ENCODE data around the gene CPNE4. TPM values are rescaled to one million over a fixed set of nuclear protein-coding genes. Genes with fewer than 3 reads are reported as not detected.

The CPNE4 gene
- total and polyA plus RNA-seq, 4 donors, result 0.02 to 1.6 (median 0.29) TPM

DNA sequence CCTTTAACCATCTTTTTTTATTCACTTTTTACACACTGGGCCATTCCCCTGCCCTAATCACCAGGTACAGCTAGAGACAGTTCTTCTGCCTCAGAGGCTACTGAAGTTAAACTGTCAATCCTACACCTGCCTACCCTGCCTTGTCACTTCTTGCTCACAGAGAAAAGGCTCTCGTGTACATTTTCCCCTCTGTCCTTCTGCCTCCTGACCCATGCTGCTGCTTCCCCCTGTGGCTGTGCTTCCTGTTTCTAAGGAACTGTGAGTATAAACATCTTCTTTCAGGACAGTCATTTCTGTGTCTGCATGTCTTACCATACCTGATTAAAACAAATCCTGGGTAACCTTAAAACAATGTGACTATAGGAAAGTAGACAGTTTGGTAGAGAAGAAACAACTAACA lies 295.6 kb downstream of the CPNE4 start:
- Histone ChIP-seq H3K4me3 (no peak overlapping the region), H3K27me3 (ENCODE audit: control insufficient read depth in 3 of 3, insufficient read depth in 3 of 3, low read length in 2 of 3) (no peaks in the 10 kb centered on the region), H3K27ac (ENCODE audit: low read depth in 1 of 2, low read length in 1 of 2) (no peak overlapping the region), H3K36me3 (ENCODE audit: control insufficient read depth in 4 of 4, insufficient read depth in 4 of 4, low read length in 4 of 4) (no peaks in the 10 kb centered on the region), H3K4me1 (ENCODE audit: control insufficient read depth in 5 of 5, insufficient read depth in 5 of 5, low read length in 5 of 5) (peaks cover 0 to 8% (median 0%) of the 10 kb centered on the region in 5 donors), H3K9me3 (ENCODE audit: control insufficient read depth in 4 of 4, insufficient read depth in 3 of 4, low read length in 3 of 4) (peaks cover 0 to 2% (median 0%) of the 10 kb centered on the region in 4 donors), H3K9ac (ENCODE audit: insufficient read depth in 1 of 2, low read length in 2 of 2) (no peak overlapping the region)
- DNase-seq (no peak), ATAC-seq (ENCODE audit: insufficient read depth, low FRiP score) (no peak)
- 23 to 32% methylated on average over 1 of the region's 1 CpG for WGBS, 2 donors
- TF ChIP-seq CTCF (IDR thresholded peaks at IDR 0.05; ENCODE audit: control extremely low read depth, extremely low read depth), result no peak

- Histone ChIP-seq H3K27me3 (ENCODE audit: control insufficient read depth in 3 of 3, insufficient read depth in 3 of 3, low read length in 2 of 3) (no peaks in the 10 kb centered on the region), H3K27ac (ENCODE audit: low read depth in 1 of 2, low read length in 1 of 2) (no peak overlapping the region), H3K36me3 (ENCODE audit: control insufficient read depth in 4 of 4, insufficient read depth in 4 of 4, low read length in 4 of 4) (no peaks in the 10 kb centered on the region), H3K9ac (ENCODE audit: insufficient read depth in 1 of 2, low read length in 2 of 2) (no peak overlapping the region), H3K9me3 (ENCODE audit: control insufficient read depth in 4 of 4, insufficient read depth in 3 of 4, low read length in 3 of 4) (peaks cover 0 to 2% (median 0%) of the 10 kb centered on the region in 4 donors), H3K4me1 (ENCODE audit: control insufficient read depth in 5 of 5, insufficient read depth in 5 of 5, low read length in 5 of 5) (peaks cover 0 to 8% (median 0%) of the 10 kb centered on the region in 5 donors), H3K4me3 (no peak overlapping the region)
- ATAC-seq (ENCODE audit: insufficient read depth, low FRiP score), result no peak
- no peak for TF ChIP-seq CTCF (IDR thresholded peaks at IDR 0.05; ENCODE audit: control extremely low read depth, extremely low read depth)
- 45 to 64% methylated on average over 2 of the region's 2 CpGs for WGBS, 2 donors
- DNase-seq, result peak in 2 of 3 donors; percentile 38 to 71
Observed at GRCh38 chr3:131738095-131738494, 296.7 kb downstream of the CPNE4 start.

DNA sequence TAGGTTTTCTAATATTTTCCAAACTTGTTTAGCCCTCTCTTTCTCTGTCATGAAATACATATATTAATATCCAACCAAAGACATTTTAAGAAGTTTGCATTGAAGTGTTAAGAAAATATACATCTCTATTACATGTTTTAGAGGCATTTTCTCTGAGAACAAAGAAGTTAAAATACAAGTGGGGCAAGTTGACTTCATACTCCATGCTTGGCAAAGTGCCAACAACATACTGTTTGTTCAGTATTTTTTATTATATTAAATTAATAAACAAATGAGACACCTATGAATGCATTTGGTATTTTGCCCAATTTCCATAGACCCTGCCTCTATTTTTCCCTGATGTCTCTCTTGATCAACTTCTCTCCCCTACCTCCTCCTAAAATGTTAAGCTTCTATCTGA lies 299.3 kb downstream of the CPNE4 start:
- Histone ChIP-seq H3K9ac (ENCODE audit: insufficient read depth in 1 of 2, low read length in 2 of 2) (no peak overlapping the region), H3K27me3 (ENCODE audit: control insufficient read depth in 3 of 3, insufficient read depth in 3 of 3, low read length in 2 of 3) (no peaks in the 10 kb centered on the region), H3K4me1 (ENCODE audit: control insufficient read depth in 5 of 5, insufficient read depth in 5 of 5, low read length in 5 of 5) (peaks cover 0 to 8% (median 0%) of the 10 kb centered on the region in 5 donors), H3K4me3 (no peak overlapping the region), H3K9me3 (ENCODE audit: control insufficient read depth in 4 of 4, insufficient read depth in 3 of 4, low read length in 3 of 4) (peaks cover 0 to 2% (median 0%) of the 10 kb centered on the region in 4 donors), H3K27ac (ENCODE audit: low read depth in 1 of 2, low read length in 1 of 2) (no peak overlapping the region), H3K36me3 (ENCODE audit: control insufficient read depth in 4 of 4, insufficient read depth in 4 of 4, low read length in 4 of 4) (no peaks in the 10 kb centered on the region)
- ATAC-seq (ENCODE audit: insufficient read depth, low FRiP score) (no peak), DNase-seq (peak in 1 of 3 donors; percentile 11)
- TF ChIP-seq CTCF (IDR thresholded peaks at IDR 0.05; ENCODE audit: control extremely low read depth, extremely low read depth), result no peak

- Histone ChIP-seq H3K27me3 (ENCODE audit: control insufficient read depth in 3 of 3, insufficient read depth in 3 of 3, low read length in 2 of 3) (no peaks in the 10 kb centered on the region), H3K9me3 (ENCODE audit: control insufficient read depth in 4 of 4, insufficient read depth in 3 of 4, low read length in 3 of 4) (peaks cover 0 to 2% (median 0%) of the 10 kb centered on the region in 4 donors), H3K9ac (ENCODE audit: insufficient read depth in 1 of 2, low read length in 2 of 2) (no peak overlapping the region), H3K4me3 (no peak overlapping the region), H3K4me1 (ENCODE audit: control insufficient read depth in 5 of 5, insufficient read depth in 5 of 5, low read length in 5 of 5) (peaks cover 0 to 8% (median 0%) of the 10 kb centered on the region in 5 donors), H3K36me3 (ENCODE audit: control insufficient read depth in 4 of 4, insufficient read depth in 4 of 4, low read length in 4 of 4) (no peaks in the 10 kb centered on the region), H3K27ac (ENCODE audit: low read depth in 1 of 2, low read length in 1 of 2) (no peak overlapping the region)
- no peak for ATAC-seq (ENCODE audit: insufficient read depth, low FRiP score)
- no peak for DNase-seq
- no peak for TF ChIP-seq CTCF (IDR thresholded peaks at IDR 0.05; ENCODE audit: control extremely low read depth, extremely low read depth)
Observed at GRCh38 chr3:131735116-131735515, 299.7 kb downstream of the CPNE4 start.

All from lung (tissue), 12 donors.